Measurements from ENCODE around the gene PNMA6E.

GRCh38 chrX:153349952-153350351 lies 51.2 kb downstream of the PNMA6E start:
- TF ChIP-seq ZNF274 (IDR thresholded peaks at IDR 0.05; ENCODE audit: low read depth, low read length) (no peak), YY1 (IDR thresholded peaks at IDR 0.05; ENCODE audit: insufficient read depth, insufficient read length) (no peak)
